H1 (cell line): ENCODE results near the gene IGF1. TPM values are rescaled to one million over a fixed set of nuclear protein-coding genes. Genes with fewer than 3 reads are reported as not detected.

Experiments used
- MAFK ChIP-seq: IDR thresholded peaks from 2 replicates; pipeline ENCODE4 v1.6.1; 2012; ENCODE audit warnings: low read depth, mild to moderate bottlenecking, improper control_type of control experiment, low read length
- POLR2AphosphoS5 ChIP-seq: IDR thresholded peaks from 2 replicates; pipeline ENCODE4 v1.6.1; 2011; ENCODE audit warnings: low read depth, low read length
- SIX5 ChIP-seq: IDR thresholded peaks from 2 replicates; pipeline ENCODE4 v1.6.1; 2011; ENCODE audit warnings: mild to moderate bottlenecking, low read depth, low read length
- SP2 ChIP-seq: IDR thresholded peaks from 2 replicates; pipeline ENCODE4 v1.6.1; 2012; ENCODE audit warnings: mild to moderate bottlenecking, low read length, inconsistent platforms
- TAF1 ChIP-seq: IDR thresholded peaks from 2 replicates; pipeline ENCODE4 v1.6.1; 2011; ENCODE audit warnings: mild to moderate bottlenecking, low read depth, low read length
- polyA plus RNA-seq, 7 experiments: library from polyadenylated mRNA; depleted of rRNA in 3 of 7; stranded (reverse) in 5 of 7; unstranded in 2 of 7; fragments of >200 nt in 5 of 7; fragments of 200-250 nt in 2 of 7; gene quantifications; 1 replicate in 5 of 7; 2 replicates in 1 of 7; 4 replicates in 1 of 7; pipeline versions ENCODE4 v1.2.1 to v1.2.3, GENCODE V29; 2011 to 2013; ENCODE audit warnings: missing spikeins in 2 of 7, mixed read lengths in 2 of 7
- total RNA-seq: library from RNA; stranded (reverse); fragmentation: NEBNext Ultra II Directional; extraction: Animal tissue kit (Norgen Biotek cat#: 25700); gene quantifications from 2 replicates; pipeline ENCODE4 v1.2.1, GENCODE V29; 2021
- TF ChIP-seq, protein P1 (sequence below): IDR thresholded peaks from 2 replicates; pipeline ENCODE4 v1.6.1; 2012; ENCODE audit warnings: low read length, inconsistent platforms

IGF1 gene
- total and polyA plus RNA-seq, 2 of the 8 experiments (the other 6 are each of a cell fraction or from before 2014, with no cell fraction given), result not detected

DNA sequence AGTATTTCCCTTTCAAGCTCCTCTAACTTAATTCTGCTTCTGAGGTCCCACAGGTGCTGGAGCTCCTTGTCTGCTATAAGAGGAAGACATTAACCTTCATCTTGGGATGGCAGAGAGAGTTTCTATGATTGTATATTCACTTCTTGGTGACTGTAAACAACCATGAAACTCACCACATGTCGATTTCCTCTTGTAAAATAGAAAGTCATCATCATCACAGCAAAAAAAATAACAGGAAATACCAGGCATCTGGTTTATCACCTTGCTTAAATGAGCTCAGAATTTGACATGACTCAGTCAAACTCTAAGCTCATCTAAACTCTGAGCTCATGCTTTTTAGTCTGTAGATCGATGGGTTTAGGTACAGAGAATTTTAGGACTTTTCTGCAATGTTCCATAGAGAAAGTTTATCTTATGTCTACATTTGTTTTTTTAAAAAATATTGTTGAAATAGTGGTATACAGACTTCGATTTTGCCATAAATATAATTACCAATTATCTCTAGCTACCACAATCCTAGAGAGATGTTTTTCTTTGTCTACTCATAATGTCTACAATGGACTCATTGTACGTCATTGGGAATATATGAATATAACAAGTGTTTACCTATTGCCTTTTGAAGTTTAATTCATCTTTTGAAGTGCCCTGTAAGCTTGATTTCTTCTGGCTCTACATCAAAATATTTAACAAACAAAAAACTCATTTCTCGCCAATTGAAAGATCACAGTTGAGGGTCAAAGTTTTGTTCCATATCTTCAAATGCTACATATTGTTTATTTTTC, 58.4 kb downstream of the IGF1 start (continued):
- TF ChIP-seq MAFK (no peak), SIX5 (no peak), POLR2AphosphoS5 (no peak), SP2 (no peak), TAF1 (no peak)
- TF ChIP-seq, protein P1, sequence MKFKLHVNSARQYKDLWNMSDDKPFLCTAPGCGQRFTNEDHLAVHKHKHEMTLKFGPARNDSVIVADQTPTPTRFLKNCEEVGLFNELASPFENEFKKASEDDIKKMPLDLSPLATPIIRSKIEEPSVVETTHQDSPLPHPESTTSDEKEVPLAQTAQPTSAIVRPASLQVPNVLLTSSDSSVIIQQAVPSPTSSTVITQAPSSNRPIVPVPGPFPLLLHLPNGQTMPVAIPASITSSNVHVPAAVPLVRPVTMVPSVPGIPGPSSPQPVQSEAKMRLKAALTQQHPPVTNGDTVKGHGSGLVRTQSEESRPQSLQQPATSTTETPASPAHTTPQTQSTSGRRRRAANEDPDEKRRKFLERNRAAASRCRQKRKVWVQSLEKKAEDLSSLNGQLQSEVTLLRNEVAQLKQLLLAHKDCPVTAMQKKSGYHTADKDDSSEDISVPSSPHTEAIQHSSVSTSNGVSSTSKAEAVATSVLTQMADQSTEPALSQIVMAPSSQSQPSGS, result no peak
